Activated naive CD4-positive, alpha-beta T cell treated with anti-CD3 and anti-CD28 coated beads, Interleukin-2, amount 10 ng/mL, durations not matched to agents 7 days and 5 days (primary cell): ENCODE results near the gene HPD.
A peak's percentile ranks its signal among the peaks of the same experiment; 100 is the strongest.

ENCODE experiments used
- CTCF ChIA-PET: fragments of 350-600 bp; sonication (Branson Sonifier 250); formaldehyde crosslinking; loops from one replicate; lab custom pipeline; 2021; ENCODE audit warnings: antibody characterized with exemption; lab: Charles Lee
- DNase-seq: peaks from one replicate; pipeline ENCODE4 v3.0.0-alpha.2; 2020
- H3K27ac Mint-ChIP-seq: one replicate; pipeline ENCODE4 v1.8.0; 2021; ENCODE audit warnings: mild to moderate bottlenecking, moderate library complexity, mixed read lengths
- H3K27me3 Mint-ChIP-seq: one replicate; pipeline ENCODE4 v1.8.0; 2021; ENCODE audit warnings: mild to moderate bottlenecking, mixed read lengths
- H3K36me3 Mint-ChIP-seq: one replicate; pipeline ENCODE4 v1.8.0; 2021; ENCODE audit warnings: mixed read lengths
- H3K4me1 Mint-ChIP-seq: one replicate; pipeline ENCODE4 v1.8.0; 2021; ENCODE audit warnings: mixed read lengths
- H3K4me3 Mint-ChIP-seq: one replicate; pipeline ENCODE4 v1.8.0; 2021; ENCODE audit warnings: mild to moderate bottlenecking, moderate library complexity, mixed read lengths
- H3K9me3 Mint-ChIP-seq: one replicate; pipeline ENCODE4 v1.8.0; 2021; ENCODE audit warnings: mixed read lengths

The HPD gene

DNA sequence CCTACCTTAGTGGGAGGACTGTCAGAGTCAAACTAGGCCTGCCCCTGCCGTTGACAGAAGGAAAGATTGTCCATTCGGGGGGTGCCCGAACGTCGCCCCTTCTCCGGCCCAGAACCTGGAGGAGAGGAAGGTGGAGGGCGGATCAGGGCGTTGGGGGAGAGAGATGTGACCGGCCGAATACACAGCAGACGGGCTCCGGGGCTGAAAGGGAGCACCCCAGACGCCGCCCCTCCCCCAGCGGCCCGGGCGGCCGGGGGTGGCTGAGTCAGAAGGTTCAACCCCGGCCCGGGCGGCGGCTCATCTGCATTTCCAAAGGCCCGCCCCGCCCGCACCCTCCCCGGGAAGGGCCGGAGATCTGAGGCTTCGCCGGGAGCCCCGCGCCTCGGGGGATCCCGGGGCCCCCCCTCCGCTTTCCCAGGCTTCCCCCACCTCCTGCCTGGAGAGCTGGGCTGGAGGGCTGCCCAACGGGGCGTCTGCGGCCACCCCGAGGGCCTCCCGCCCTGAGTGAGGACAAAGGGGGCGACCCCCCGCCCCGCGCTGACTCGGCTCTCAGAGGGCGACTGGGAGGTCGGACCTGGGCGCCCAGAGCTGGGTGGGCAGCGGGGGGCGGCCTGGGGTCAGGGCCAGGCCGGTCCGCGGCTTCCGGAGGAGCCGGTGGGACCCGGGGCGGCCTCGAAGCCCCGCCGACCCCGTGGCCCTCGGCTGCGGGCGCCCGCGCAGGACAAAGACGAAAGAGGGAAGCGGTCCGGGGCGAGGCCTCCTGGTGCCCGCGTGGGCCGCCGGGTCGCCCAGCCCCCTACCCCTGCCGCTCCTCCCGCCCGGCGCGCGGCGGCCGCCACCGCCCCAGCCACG, 58.6 kb downstream of the HPD start:
- peaks cover 3% of the 10 kb centered on the region for H3K27me3 Mint-ChIP-seq
- peaks cover 44% of the 10 kb centered on the region for H3K36me3 Mint-ChIP-seq
- H3K9me3 Mint-ChIP-seq, result no peaks in the 10 kb centered on the region
- peak overlapping the region; percentile 94 for H3K27ac Mint-ChIP-seq
- H3K4me3 Mint-ChIP-seq, result peak overlapping the region; percentile 83
- H3K4me1 Mint-ChIP-seq, result peaks cover 32% of the 10 kb centered on the region
- CTCF ChIA-PET, result interaction anchor here (1.1 to 14.1 kb wide), 2 partner anchors 9 to 17 kb away, joined by 3 to 575 read pairs; partner anchors contain the start of gene SETD1B
- DNase-seq, result peak; percentile 85

GRCh38 chr12:121799156-121799841, 59.4 kb downstream of the HPD start:
- peak; percentile 73 for DNase-seq
- Mint-ChIP-seq H3K27ac (peak overlapping the region; percentile 94), H3K9me3 (no peaks in the 10 kb centered on the region), H3K4me1 (peaks cover 40% of the 10 kb centered on the region), H3K27me3 (peaks cover 3% of the 10 kb centered on the region), H3K4me3 (peak overlapping the region; percentile 83), H3K36me3 (peaks cover 42% of the 10 kb centered on the region)
- CTCF ChIA-PET, result interaction anchor here (1.1 to 14.1 kb wide), 2 partner anchors 10 to 16 kb away, joined by 3 to 575 read pairs; partner anchors contain the start of gene SETD1B

- CTCF ChIA-PET, result interaction anchor here (1.1 to 14.1 kb wide), 2 partner anchors 11 to 90 kb away, joined by 4 to 575 read pairs; partner anchors contain the start of genes PSMD9 and SETD1B
- Mint-ChIP-seq H3K9me3 (no peaks in the 10 kb centered on the region), H3K27me3 (peaks cover 3% of the 10 kb centered on the region), H3K4me3 (peak overlapping the region; percentile 83), H3K4me1 (peaks cover 41% of the 10 kb centered on the region), H3K36me3 (peaks cover 42% of the 10 kb centered on the region), H3K27ac (peak overlapping the region; percentile 94)
- no peak for DNase-seq
These were observed 59.9 kb downstream of the HPD start for GRCh38 chr12:121798787-121799155.

DNA sequence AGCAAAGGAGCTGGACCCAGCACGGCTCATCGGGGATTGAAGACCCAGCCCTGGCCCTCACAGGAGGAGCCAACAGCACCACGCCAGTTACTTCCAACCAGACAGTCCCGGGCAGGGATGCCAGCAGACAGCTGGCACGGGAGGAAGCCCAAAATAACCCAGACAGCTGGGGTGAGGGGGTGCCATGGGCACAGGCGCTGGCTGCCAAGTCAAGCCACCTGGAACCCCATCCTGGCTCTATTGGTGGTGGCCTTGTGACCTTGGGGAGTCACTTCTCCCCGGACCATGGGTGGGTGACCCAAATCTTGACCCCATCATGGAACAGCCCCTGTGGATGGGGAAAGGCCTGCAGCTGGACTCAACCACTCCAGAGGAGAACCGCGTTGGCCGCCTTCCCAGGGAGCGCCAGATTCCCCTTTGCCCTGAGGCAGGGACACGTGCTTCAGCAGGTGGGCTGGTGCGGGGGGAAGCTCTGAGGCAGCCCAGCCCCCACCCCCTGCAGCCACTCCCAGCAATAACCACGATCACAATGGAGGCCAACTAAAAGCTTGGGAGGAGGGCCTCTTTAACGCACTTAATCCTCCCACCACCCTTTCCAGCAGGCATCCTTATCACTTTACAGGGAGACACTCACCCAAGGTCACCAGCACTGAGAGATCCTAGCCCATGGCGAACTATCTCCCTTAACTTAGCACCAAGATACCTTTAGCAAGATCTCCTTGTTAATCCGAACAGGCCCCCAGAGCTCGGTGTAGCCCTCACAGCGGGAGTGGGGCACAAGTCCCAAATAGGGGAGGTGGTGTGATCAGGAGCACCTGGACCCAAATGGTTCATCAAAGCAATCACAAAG, 60.5 kb downstream of the HPD start:
- peaks cover 41% of the 10 kb centered on the region for H3K4me1 Mint-ChIP-seq
- DNase-seq, result no peak
- peaks cover 42% of the 10 kb centered on the region for H3K36me3 Mint-ChIP-seq
- peaks cover 3% of the 10 kb centered on the region for H3K27me3 Mint-ChIP-seq
- peak overlapping the region; percentile 83 for H3K4me3 Mint-ChIP-seq
- H3K9me3 Mint-ChIP-seq, result no peaks in the 10 kb centered on the region
- peak overlapping the region; percentile 94 for H3K27ac Mint-ChIP-seq
- CTCF ChIA-PET, result interaction anchor here (1.1 to 14.1 kb wide), 3 partner anchors 11 to 90 kb away, joined by 4 to 575 read pairs (median 300); partner anchors contain the start of genes PSMD9 and SETD1B

- CTCF ChIA-PET, result interaction anchor here (3.4 to 14.1 kb wide), 6 partner anchors 12 to 96 kb away, joined by 26 to 575 read pairs (median 66); partner anchors contain the start of genes PSMD9 and SETD1B
- peak overlapping the region; percentile 21 for H3K4me3 Mint-ChIP-seq
- H3K36me3 Mint-ChIP-seq, result peaks cover 39% of the 10 kb centered on the region
- H3K27ac Mint-ChIP-seq, result peak overlapping the region; percentile 58
- H3K9me3 Mint-ChIP-seq, result no peaks in the 10 kb centered on the region
- peaks cover 41% of the 10 kb centered on the region for H3K4me1 Mint-ChIP-seq
- no peak for DNase-seq
- peaks cover 3% of the 10 kb centered on the region for H3K27me3 Mint-ChIP-seq
These were observed 61.6 kb downstream of the HPD start for GRCh38 chr12:121796855-121797751.

- DNase-seq, result peak; percentile 91
- Mint-ChIP-seq H3K27me3 (no peaks in the 10 kb centered on the region), H3K9me3 (no peaks in the 10 kb centered on the region), H3K36me3 (peaks cover 43% of the 10 kb centered on the region), H3K4me1 (peaks cover 56% of the 10 kb centered on the region), H3K4me3 (peak overlapping the region; percentile 92), H3K27ac (peak overlapping the region; percentile 96)
- CTCF ChIA-PET, result interaction anchor here (0.6 to 14.1 kb wide), 33 partner anchors 14 to 327 kb away, joined by 3 to 575 read pairs (median 5); partner anchors contain the start of genes PSMD9, SETD1B and TMEM120B
These were observed 63.4 kb downstream of the HPD start for GRCh38 chr12:121795034-121795968.

GRCh38 chr12:121794534-121795033, 64.1 kb downstream of the HPD start:
- DNase-seq, result no peak
- CTCF ChIA-PET, result interaction anchor here (0.7 to 14.1 kb wide), 47 partner anchors 15 to 533 kb away, joined by 3 to 575 read pairs (median 5); partner anchors contain the start of genes PSMD9, SETD1B and TMEM120B
- Mint-ChIP-seq H3K36me3 (peaks cover 50% of the 10 kb centered on the region), H3K27me3 (no peaks in the 10 kb centered on the region), H3K4me3 (peak overlapping the region; percentile 92), H3K4me1 (peaks cover 63% of the 10 kb centered on the region), H3K27ac (peak overlapping the region; percentile 96), H3K9me3 (no peaks in the 10 kb centered on the region)

- peak overlapping the region; percentile 96 for H3K27ac Mint-ChIP-seq
- DNase-seq, result peak; percentile 96
- peaks cover 63% of the 10 kb centered on the region for H3K4me1 Mint-ChIP-seq
- no peaks in the 10 kb centered on the region for H3K27me3 Mint-ChIP-seq
- peak overlapping the region; percentile 92 for H3K4me3 Mint-ChIP-seq
- H3K36me3 Mint-ChIP-seq, result peaks cover 49% of the 10 kb centered on the region
- no peaks in the 10 kb centered on the region for H3K9me3 Mint-ChIP-seq
- CTCF ChIA-PET, result interaction anchor here (0.7 to 14.1 kb wide), 49 partner anchors 15 to 534 kb away, joined by 3 to 575 read pairs (median 5); partner anchors contain the start of genes CFAP251, PSMD9, SETD1B and TMEM120B
These were observed 64.7 kb downstream of the HPD start for GRCh38 chr12:121793838-121794533.

GRCh38 chr12:121793440-121793837, 65.2 kb downstream of the HPD start, which contains the start of gene RHOF:
TSS of gene RHOF (minus strand) at chr12:121793688. CDS start at chr12:121793633, 55 bp downstream.
- Mint-ChIP-seq H3K4me1 (peaks cover 63% of the 10 kb centered on the region), H3K36me3 (peaks cover 48% of the 10 kb centered on the region), H3K27me3 (no peaks in the 10 kb centered on the region), H3K9me3 (no peaks in the 10 kb centered on the region), H3K27ac (peak within 1 kb of the TSS; percentile 99), H3K4me3 (peak within 1 kb of the TSS; percentile 92)
- CTCF ChIA-PET, result interaction anchor here (0.8 to 14.1 kb wide), 23 partner anchors 14 to 351 kb away, joined by 3 to 575 read pairs (median 8); partner anchors contain the start of genes CFAP251, PSMD9, SETD1B and TMEM120B
- no peak for DNase-seq

DNA sequence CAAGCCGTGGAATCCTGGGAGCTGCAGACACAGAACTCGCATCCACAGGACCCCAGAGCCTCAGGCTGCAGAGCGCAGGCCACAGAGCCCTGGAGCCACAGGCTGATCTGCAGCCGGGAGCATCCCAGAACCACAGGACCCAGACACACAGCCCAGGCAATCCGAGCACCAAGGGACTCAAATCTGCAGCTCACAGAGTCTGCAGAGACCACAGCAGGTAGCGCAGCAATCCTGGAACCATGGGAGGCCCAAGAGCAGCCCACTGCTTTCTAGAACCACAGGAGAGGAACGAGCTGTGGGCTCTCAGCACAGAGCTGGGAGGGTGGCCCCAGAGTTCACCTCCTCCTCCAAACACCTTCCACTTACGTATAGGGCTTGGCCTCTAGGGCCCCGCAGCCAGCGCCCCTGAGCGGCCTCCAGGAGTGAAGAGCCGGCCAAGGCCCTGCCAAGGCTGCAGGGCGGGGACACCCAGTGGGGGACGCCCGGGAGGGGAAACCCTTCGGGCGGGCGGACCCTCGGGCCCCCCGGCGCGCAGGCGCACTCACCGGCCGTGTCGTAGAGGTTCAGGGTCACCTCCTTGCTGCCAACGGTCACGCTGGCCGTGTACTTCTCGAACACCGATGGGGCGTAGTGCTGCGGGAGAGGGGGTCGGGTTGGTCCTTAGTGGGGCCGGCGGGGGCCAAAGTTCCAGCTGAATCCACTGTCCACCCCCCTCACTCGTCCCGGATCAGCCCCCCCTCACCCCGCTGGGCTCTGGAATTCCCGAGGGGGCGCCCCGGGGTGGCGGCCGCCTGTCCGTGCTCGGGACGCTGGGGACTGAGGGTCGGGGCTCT, 65.8 kb downstream of the HPD start:
- Mint-ChIP-seq H3K4me1 (peaks cover 63% of the 10 kb centered on the region), H3K27me3 (no peaks in the 10 kb centered on the region), H3K36me3 (peaks cover 51% of the 10 kb centered on the region), H3K27ac (peak overlapping the region; percentile 99), H3K9me3 (no peaks in the 10 kb centered on the region), H3K4me3 (peak overlapping the region; percentile 92)
- CTCF ChIA-PET, result interaction anchor here (0.8 to 14.1 kb wide), 15 partner anchors 14 to 351 kb away, joined by 3 to 575 read pairs (median 18); partner anchors contain the start of genes CFAP251, PSMD9, SETD1B and TMEM120B
- peak; percentile 74 for DNase-seq
